Mucosa of gallbladder (tissue), 1 donor: Measurements from ENCODE around the gene MORN1. TPM values are rescaled to one million over a fixed set of nuclear protein-coding genes. Genes with fewer than 3 reads are reported as not detected.

ENCODE experiments used
- DNase-seq: peaks from one replicate; pipeline ENCODE4 v3.0.0-alpha.2; 2020; ENCODE audit warnings: low spot score
- total RNA-seq: library from RNA; stranded (reverse); gene quantifications from one replicate; pipeline ENCODE4 v1.2.1, GENCODE V29; 2021
- donor health status: DM: no; HTN: no; CAD: no.

The MORN1 gene
- total RNA-seq, 1 donor from 2014 or later, result 24.4 TPM

- no peak for DNase-seq
These were observed 38.9 kb downstream of the MORN1 start for GRCh38 chr1:2352341-2352896.

DNA sequence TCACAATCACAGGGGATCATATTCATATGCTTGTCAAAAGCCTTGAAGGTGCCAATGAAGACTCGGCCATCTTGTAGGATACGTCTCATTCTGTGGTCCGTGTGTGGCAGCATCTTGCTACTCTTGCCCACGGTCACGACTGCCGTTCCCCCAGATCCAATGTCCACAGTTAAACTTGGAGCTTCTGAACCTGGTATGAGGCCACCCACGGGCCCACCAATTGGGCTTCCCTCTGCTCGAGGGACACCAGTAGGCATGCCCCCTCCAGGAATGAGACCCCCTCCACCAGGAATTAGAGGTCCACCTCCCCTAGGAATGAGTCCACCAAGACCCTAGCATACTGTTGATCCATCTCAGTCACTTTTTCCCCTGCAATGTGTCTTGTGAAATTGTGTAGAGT, 39.6 kb downstream of the MORN1 start:
- DNase-seq, result no peak

DNA sequence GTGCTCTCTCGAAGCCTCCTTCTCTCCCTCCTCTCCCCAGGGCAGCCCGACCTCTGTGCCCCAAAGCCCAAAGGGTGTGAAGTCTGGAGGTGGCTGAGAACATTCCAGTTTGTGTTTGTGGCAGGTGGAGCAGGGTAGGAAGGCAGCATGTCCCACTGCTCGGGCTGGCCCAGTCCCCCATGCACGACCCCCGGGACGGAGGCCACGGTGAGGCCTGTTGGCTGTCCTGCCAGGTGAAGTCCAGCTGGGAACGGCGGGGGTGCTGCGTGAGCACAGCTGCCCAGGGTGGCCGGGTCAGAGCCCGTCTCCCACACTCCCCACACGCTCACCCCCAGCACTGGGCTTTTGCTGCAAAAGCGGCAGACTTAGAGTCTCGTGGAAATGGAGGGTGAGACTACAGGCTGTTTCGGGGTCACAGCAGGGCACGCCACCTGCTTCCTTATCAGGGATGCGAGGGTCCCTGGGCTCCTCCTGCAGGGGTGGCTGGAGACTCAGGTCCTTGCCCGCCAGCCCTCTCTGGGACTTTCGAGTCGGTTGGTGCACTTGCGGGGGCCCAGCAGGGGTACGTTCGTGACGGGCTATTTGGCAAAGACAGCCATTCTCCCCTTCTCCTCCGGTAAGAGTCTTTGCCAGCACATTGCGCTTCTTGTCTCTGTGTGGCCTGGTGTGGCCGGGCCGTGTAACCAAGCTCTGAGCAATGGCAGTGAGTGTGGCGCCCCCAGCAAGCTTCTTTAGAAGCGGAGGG, 40.3 kb downstream of the MORN1 start:
- DNase-seq, result no peak

DNA sequence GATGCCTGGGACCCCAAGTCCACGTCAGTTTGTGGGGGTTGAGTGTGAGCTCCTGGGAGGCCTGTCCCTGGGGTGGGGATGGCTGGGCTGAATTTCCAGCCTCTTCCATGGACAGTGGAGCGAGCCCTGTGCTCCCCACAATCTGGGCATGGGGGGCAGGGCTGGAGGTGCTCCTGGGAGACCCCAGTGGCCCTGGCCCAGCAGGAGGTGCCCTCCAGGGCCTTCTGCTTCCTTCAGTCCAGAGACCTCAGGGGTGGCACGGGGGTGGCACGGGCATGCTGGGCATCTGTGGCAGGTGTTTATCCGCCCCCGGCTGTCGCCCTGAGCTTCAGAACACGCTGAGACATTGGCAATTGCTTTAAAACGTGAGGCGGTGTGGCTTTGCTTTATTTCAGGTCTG, 40.9 kb downstream of the MORN1 start:
- DNase-seq, result no peak

DNA sequence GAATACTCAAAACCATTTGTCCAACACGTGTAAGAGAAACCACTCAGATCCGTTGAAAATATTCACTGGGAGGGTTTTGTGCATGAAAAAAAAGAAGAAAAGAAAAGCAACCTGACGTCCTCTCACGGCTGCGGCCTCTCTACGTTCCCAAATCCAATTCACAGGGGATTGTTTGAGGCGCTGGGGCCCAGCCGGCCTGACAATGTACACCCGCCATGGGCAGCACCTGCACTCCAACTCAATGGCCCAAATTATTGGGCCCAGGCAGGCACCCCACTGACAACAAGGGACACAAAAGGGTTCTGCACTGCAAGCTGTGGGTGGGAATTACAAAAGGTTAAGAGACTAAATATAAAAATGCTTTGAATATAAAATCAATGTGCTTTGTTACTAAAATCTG, 41.5 kb downstream of the MORN1 start:
- no peak for DNase-seq

DNA sequence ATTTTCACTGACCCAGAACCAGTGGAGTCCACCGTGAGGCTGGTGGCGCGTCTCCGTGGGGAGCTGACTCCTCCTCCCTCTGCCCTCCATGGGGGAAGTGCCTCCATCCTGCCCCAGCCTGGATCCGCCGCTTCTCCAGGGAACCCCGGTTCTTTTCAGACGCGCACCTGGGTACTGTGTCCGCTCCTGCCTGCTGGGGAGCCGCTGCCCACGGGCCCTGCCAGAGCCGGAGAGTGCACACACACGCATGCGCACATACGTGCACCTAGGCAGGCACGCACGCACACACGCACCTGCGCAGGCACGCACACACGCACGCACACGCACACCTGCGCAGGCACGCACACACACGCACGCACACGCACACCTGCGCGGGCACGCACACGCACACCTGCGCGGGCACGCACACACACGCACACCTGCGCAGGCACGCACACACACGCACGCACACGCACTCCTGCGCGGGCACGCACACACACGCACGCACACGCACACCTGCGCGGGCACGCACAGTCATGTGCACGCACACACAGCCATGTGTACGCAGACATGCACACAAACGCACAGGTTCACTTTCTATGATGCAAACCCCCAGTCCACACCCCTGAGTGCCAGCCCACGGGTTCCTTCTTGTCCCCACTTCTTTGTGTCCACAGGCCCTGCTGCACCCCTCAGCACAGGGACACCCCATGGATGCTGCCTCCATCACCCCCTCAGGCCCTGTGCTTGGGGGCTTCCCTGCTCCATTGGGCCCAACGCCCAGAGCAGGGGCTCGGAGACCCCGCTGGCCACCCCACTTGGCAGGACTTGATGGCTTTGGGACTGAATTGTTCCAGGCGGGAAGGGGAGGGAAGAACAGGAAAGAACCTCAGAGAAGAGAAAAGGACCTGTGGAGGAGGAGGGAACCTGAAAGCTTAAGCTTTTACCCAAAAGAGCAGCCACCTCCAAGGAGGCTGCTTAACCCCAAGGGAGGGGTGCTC, 42.7 kb downstream of the MORN1 start:
- DNase-seq, result no peak

DNA sequence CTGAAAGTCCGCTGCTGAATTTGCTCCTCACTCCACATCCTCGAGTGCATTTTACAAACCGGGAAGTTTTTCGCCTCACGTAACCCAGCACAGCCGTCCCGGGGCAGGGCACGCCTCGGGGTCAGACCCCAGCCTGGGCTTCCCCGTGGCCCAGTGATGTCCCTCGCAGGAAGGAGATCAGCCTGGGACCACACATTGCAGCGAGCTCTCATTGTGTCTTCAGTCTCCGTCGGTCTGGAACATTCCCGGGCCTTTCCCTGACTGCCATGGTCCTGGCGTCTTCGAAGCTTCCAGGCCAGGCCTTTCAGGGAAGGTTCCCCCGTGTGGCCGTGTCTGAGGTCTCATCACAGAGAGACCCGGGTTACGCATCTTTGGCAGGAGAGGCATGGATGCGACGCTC, 43.5 kb downstream of the MORN1 start:
- no peak for DNase-seq

- no peak for DNase-seq
These were observed 44.0 kb downstream of the MORN1 start for GRCh38 chr1:2347409-2347785.

GRCh38 chr1:2346691-2347408, 44.5 kb downstream of the MORN1 start:
- no peak for DNase-seq

DNA sequence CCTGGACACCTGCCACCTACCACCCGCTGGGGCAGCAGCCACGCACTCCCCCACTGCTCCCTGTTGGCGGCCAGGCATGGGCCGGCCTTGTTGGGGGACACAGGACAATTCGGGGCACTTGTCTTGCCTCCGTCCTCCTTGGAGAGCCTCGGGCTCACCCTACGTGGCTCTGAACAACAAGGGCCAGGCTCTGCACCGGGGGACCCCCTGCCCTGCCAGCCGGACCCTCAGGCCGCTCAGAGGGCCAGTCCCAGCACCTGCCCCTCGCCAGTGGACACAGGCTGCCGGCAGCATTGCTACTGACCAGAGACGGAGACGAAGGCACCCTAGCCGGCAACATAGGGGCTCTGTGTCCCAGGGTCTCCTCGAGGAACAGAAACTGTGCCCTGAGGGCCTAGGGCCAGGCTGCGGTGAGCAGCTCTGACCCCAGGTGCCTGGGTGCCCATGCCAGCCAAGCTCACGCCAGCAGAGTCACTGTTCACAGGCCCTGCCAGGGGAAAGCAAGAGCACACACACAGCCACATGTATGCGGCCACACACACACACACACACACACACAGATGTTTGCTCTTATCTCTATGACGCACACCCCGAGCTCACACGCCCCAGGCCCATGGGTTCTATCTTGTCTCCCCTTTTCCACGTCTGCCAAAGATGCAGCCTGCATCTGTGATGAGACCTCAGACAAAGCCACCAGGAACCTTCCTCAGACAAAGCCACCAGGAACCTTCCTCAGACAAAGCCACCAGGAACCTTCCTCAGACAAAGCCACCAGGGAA, 45.9 kb downstream of the MORN1 start:
- DNase-seq, result no peak

DNA sequence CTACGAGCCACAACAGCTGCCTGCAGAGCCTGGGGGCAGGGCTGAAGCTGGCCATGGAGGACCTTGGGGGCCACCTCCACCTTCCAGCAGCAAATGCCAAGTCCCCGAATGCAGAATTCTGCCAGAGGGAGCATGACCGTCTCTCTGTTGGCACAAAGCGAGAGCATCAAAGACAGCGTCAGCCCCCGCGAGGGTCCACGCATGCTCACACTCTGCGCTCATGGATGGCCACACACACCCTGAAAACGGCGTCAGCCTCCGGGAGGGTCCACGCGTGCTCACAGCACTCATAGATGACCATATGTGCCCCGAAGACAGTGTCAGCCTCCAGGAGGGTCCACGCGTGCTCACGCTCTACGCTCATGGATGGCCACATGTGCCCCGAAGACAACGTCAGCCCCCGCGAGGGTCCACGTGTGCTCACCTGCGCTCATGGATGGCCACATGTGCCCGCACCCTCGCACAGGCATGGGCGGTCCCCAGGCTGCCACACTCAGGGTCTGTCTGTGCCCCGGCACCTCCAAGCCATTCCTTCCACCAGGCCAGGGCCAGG, 46.5 kb downstream of the MORN1 start:
- DNase-seq, result no peak

GRCh38 chr1:2344121-2344681, 47.2 kb downstream of the MORN1 start:
- DNase-seq, result no peak

DNA sequence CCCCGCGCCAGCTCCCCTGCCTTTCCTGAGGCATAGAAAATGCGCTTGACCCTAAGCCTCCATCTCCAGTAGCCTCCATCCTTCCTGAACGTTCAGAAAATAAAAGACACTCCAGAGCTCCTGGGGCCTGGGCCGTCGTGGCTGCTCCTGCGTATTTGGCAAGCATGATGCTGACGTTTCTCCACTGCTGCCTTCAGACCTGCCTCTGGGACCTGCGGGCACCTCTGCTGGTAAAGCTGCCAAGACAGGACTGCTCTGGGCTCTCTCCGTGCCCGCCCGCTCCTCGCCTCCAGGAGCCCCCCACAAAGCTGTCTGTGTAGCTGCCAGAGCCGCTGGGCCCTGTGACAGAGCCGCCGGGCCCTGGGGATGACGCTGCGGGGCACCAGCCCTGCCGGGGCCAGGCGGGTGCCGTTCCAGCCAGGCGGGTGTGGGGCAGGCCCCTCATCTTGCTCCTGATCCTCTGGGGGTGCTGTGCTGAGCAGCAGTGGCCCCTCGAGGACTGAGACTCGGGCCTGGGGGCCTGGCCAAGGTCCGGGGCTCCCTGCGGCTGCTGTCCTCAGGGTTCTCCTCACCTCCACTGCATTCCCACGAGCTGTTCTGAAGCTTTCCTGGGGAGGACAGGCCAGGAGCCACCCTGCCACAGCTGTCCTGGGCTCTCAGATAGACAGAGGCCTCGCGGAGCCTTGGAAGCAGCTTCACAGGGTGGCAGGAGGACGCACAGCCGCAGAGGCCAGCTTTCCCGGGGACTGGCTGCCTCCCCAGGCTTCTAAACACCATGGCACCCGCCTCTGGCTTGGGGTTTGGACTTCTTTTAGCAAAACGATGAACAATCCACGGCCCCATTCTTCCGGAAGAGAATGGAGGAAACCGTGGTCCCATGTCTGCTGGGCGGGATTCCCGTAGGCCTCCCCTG, 48.1 kb downstream of the MORN1 start:
- no peak for DNase-seq

GRCh38 chr1:2342384-2343022, 48.9 kb downstream of the MORN1 start:
- no peak for DNase-seq

DNA sequence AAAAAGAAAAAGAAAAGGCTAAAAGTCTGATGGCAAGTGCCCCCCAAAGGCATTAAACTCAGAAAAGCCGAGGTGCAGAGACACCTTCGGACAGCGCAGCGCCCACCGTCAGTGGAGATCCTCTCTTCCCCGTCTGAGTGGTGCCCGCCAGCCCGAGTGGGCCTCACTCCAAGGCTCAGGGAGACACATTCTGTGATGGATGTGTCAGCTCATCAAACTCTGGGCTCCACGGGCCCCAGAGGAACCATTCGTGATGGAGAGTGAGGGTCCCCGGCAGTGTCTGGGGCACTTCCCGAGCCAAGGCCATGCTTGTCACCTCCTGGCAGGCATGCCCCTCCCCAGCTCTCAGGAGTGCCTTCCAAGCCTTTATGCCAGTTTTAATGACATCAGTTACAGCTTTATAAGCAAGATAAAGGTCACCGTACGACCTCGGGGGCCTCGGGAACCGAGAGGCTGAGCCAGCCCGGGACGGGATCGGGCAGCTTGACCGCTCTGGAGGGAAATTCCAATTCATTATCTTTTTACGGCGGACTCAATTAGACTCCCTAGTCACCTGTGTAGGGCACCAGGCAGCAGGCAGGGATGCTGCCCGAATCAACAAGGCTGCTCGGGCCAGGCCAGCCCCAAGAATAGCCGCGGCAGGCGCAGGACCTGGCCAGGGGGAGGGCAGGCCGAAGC, 49.5 kb downstream of the MORN1 start:
- DNase-seq, result no peak

GRCh38 chr1:2340918-2341254, 50.5 kb downstream of the MORN1 start:
- no peak for DNase-seq

- DNase-seq, result no peak
These were observed 51.1 kb downstream of the MORN1 start for GRCh38 chr1:2340086-2340917.
